HG03139 (cell line): ENCODE data around the gene PAGE1.
"Not testable (repeated sequence)": the region's sequence is repeated elsewhere in the genome, so short reads cannot be mapped to it uniquely, and the experiment has no call there.

ENCODE experiments used
- ATAC-seq: cut with Tn5 transposase; IDR thresholded peaks from one replicate; pipeline ENCODE4 v1.9.1; 2021; ENCODE audit not compliant: unreplicated experiment

PAGE1 gene

DNA sequence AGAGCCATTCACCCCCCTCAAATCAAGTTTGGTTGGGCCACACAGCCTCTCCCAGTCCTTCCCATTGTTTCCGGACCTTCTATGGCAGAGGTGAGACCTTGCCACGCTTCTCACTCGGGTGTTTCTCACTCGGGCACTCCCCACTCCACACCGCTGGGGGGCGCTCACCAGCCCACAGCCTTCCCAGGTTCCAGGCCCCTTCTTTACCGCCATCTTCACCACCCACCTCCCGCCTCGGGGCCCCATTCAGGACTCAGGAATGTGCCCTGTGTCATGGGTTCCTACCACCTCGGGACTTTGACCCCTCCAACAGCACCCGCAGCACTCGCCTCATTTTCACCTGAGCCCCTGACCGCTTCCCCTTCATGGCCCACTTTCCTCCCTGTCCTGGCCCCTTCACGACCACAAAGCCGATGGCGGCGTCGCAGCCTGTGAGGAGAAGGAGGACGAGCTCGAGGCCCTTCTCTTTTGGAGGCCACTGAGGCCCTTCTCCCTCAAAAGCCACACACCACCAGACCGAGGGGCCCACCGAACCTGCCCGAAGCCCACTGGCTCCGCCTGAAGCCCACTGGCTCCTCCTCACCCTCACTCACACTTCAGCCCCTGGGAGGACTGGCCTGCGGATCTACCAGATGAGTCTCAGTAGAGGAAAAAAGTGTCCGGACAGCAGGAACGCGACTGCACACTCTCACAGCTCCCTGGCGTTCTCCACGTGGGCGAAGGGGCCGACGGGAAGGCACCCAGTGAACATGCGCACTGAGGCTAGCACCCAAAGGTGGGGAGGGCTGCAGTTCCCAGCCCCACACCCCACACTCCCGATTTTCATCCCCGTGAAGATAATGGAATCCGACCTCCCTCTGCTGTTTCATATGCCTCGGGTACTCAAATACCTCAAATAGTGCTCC lies at the start of gene PAGE1:
TSS of gene PAGE1 (minus strand) at position 709 of the 905 bp plus-strand sequence. CDS start 1,214 bp downstream, outside the sequence.
- ATAC-seq: no peak

GRCh38 chrX:49741501-49741900 lies 45.7 kb upstream of the PAGE1 start:
- ATAC-seq: not testable (repeated sequence)

GRCh38 chrX:49727847-49728246 lies 32.1 kb upstream of the PAGE1 start:
- no peak for ATAC-seq

GRCh38 chrX:49726966-49727365 lies 31.2 kb upstream of the PAGE1 start:
- ATAC-seq: no peak

GRCh38 chrX:49725923-49726904 lies 30.4 kb upstream of the PAGE1 start:
- ATAC-seq: no peak

DNA sequence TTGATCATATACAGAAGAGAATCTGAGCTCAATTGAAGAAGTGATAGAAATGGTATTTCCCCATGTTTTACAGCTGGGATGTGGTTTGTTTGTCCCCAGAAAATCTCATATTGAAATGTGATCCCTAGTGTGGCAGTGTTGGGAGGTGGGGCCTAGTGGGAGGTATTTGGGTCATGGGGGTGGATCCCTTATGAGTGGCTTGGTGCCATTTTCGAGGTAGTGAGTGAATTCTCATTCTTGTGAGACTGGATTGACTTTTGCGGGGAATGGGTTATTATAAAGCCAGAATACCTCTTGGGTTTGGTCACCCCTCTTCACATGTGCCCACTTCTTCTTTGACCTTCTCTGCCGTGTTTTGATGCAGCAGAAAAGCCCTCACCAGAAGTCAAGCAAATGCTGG lies 29.6 kb upstream of the PAGE1 start:
- ATAC-seq: no peak

DNA sequence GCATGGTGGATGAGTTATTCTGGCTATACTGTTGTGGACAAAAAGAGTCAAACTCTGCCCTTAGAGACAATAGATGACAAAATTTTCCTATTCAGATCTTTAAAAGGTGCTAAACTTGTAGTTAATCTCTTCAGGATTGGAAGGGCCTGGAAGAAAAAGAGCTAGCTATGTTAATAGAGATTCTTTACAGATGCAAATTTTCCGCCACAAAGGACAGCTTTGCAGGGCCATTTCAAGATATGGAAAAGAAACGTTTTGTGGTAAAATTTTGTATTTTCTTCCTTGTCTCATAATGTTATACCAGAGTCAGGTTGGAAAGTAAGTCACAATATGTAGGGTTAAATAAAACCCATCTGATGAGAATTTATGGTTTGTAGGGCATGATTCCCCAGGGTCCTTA lies 24.3 kb upstream of the PAGE1 start:
- not testable (repeated sequence) for ATAC-seq

GRCh38 chrX:49712577-49712976 lies 16.8 kb upstream of the PAGE1 start:
- no peak for ATAC-seq

DNA sequence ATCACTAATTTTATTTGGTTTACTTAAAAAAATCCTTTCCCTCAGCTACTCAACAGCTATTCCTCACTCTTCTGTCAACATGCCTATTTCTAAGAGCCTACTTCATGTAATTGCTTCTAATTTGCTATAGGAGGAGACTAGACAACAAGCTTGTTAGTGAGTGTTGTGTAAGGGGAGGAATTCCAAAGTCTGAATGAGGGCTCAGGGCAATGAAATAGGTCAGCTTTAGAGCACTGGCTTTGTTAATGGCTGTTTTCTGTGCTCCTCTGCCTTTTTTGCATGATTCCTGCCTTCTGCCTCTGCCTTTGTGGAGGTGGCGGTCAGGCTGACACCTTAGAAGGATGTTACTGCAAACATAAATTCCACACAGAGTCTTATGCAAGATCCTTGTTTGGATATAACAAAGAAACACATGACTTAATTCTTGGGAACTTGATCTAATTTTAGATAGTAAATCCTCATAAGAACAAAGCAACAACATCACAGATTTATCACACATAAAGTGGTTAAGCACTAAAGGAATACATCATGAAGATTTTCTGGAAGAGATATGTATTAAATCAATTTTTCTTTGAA lies 15.0 kb upstream of the PAGE1 start:
- ATAC-seq: no peak

- ATAC-seq: no peak
Measured at GRCh38 chrX:49704691-49705404, 9.1 kb upstream of the PAGE1 start.

- no peak for ATAC-seq
Measured at GRCh38 chrX:49701933-49702332, 6.1 kb upstream of the PAGE1 start.

DNA sequence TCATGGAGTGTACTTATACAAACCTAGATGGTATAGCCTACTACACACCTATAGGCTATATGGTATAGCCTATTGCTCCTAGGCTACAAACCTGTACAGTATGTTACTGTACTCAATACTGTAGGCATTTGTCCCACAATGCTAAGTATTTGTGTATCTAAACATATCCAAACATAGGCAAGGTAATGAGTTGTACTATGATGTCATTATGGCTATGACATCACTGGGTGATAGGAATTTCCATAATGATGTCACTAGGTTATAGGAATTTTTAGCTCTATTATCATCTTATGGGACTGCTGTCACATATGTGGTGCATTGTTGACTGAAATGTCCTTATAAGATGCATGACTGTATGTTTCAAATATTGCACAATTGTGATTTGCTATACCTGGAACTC lies 5.5 kb upstream of the PAGE1 start:
- no peak for ATAC-seq

DNA sequence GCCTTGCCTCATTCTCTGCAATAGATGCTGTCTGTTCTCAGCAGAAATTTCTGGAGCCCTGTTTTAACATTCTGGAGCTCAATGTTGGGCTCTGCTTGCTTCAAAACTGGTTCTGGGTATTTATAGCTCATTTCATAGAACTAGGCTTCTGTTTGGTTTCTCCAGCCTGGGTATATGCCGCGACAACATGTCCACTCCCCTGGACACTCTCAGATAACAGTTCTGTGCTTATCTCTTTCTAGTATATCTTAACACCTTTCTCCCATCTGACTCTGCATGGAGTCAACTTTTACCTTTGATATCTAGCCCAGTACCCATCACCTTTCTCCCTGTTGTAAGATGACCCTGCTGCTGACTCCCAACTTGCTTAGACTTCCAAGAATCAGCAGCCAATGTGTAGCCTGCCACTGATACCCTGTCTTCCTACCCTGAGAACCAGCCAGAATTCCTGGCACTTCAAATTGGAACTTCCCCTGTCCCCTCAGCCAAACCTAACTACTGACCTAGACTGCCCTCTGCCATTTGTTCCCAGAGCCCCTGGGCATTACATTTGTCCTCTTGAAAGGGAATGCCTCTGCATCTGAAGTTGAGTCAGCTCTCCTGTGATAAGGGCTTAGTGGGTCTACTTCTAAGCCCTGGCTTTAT lies 20.6 kb downstream of the PAGE1 start:
- ATAC-seq: no peak

GRCh38 chrX:49673394-49673793 lies 22.4 kb downstream of the PAGE1 start:
- ATAC-seq: no peak

- no peak for ATAC-seq
Measured at GRCh38 chrX:49664824-49665223, 31.0 kb downstream of the PAGE1 start.

- ATAC-seq: no peak
Measured at GRCh38 chrX:49661881-49662280, 33.9 kb downstream of the PAGE1 start.

- ATAC-seq: no peak
Measured at GRCh38 chrX:49659771-49660170, 36.0 kb downstream of the PAGE1 start.

- ATAC-seq: peak; percentile 61
Measured at GRCh38 chrX:49656533-49656932, 39.3 kb downstream of the PAGE1 start.

- no peak for ATAC-seq
Measured at GRCh38 chrX:49644991-49645637, 50.7 kb downstream of the PAGE1 start.
